ENCODE measurements around the gene ACSBG1.
A peak's percentile ranks its signal among the peaks of the same experiment; 100 is the strongest.

The ACSBG1 gene

GRCh38 chr15:78234515-78235040 lies at the start of gene ACSBG1:
ACSBG1 (minus strand) TSS chr15:78234565; CDS start chr15:78234501, 64 bp downstream.
- no peak for DNase-seq (ENCODE audit: low read depth, low spot score)
- H3K27ac ChIP-seq: no peak within 1 kb of the TSS

GRCh38 chr15:78282324-78282723 lies 48.0 kb upstream of the ACSBG1 start:
- no peak for DNase-seq (ENCODE audit: low read depth, low spot score)
- no peak overlapping the region for H3K27ac ChIP-seq

- H3K27ac ChIP-seq: no peak overlapping the region
- DNase-seq (ENCODE audit: low read depth, low spot score): no peak
Measured at GRCh38 chr15:78280319-78281072, 46.1 kb upstream of the ACSBG1 start.

- no peak for DNase-seq (ENCODE audit: low read depth, low spot score)
- no peak overlapping the region for H3K27ac ChIP-seq
Measured at GRCh38 chr15:78276064-78276943, 41.9 kb upstream of the ACSBG1 start.

- DNase-seq (ENCODE audit: low read depth, low spot score): no peak
- no peak overlapping the region for H3K27ac ChIP-seq
Measured at GRCh38 chr15:78274994-78275393, 40.6 kb upstream of the ACSBG1 start.

- no peak overlapping the region for H3K27ac ChIP-seq
- no peak for DNase-seq (ENCODE audit: low read depth, low spot score)
Measured at GRCh38 chr15:78272776-78273175, 38.4 kb upstream of the ACSBG1 start.

GRCh38 chr15:78272316-78272715 lies 38.0 kb upstream of the ACSBG1 start:
- DNase-seq (ENCODE audit: low read depth, low spot score): no peak
- H3K27ac ChIP-seq: no peak overlapping the region

GRCh38 chr15:78266806-78267205 lies 32.4 kb upstream of the ACSBG1 start:
- peak overlapping the region; percentile 41 for H3K27ac ChIP-seq

GRCh38 chr15:78266229-78266628 lies 31.9 kb upstream of the ACSBG1 start:
- peak overlapping the region; percentile 41 for H3K27ac ChIP-seq
- no peak for DNase-seq (ENCODE audit: low read depth, low spot score)

More at GRCh38 chr15:78266806-78267205, 32.4 kb upstream of the ACSBG1 start:
- DNase-seq (ENCODE audit: low read depth, low spot score): no peak

GRCh38 chr15:78265752-78266224 lies 31.4 kb upstream of the ACSBG1 start:
- peak overlapping the region; percentile 41 for H3K27ac ChIP-seq
- peak; percentile 72 for DNase-seq (ENCODE audit: low read depth, low spot score)

- no peak for DNase-seq (ENCODE audit: low read depth, low spot score)
- H3K27ac ChIP-seq: peak overlapping the region; percentile 41
Measured at GRCh38 chr15:78265137-78265460, 30.7 kb upstream of the ACSBG1 start.

- peak within 1 kb of the TSS; percentile 41 for H3K27ac ChIP-seq
- no peak for DNase-seq (ENCODE audit: low read depth, low spot score)
Measured at GRCh38 chr15:78264304-78265136, 30.2 kb upstream of the ACSBG1 start, which contains the start of gene DNAJA4. DNAJA4 (plus strand) TSS chr15:78264562; CDS start chr15:78264764, 202 bp downstream.

- H3K27ac ChIP-seq: peak overlapping the region; percentile 41
- no peak for DNase-seq (ENCODE audit: low read depth, low spot score)
Measured at GRCh38 chr15:78263907-78264303, 29.5 kb upstream of the ACSBG1 start.

GRCh38 chr15:78263351-78263781 lies 29.0 kb upstream of the ACSBG1 start:
- no peak overlapping the region for H3K27ac ChIP-seq
- DNase-seq (ENCODE audit: low read depth, low spot score): no peak

- no peak for DNase-seq (ENCODE audit: low read depth, low spot score)
- H3K27ac ChIP-seq: no peak overlapping the region
Measured at GRCh38 chr15:78261062-78261461, 26.7 kb upstream of the ACSBG1 start.

- DNase-seq (ENCODE audit: low read depth, low spot score): no peak
- no peak overlapping the region for H3K27ac ChIP-seq
Measured at GRCh38 chr15:78260489-78260888, 26.1 kb upstream of the ACSBG1 start.

- H3K27ac ChIP-seq: no peak overlapping the region
- DNase-seq (ENCODE audit: low read depth, low spot score): no peak
Measured at GRCh38 chr15:78259232-78259631, 24.9 kb upstream of the ACSBG1 start.

GRCh38 chr15:78257681-78258080 lies 23.3 kb upstream of the ACSBG1 start:
- H3K27ac ChIP-seq: no peak overlapping the region
- no peak for DNase-seq (ENCODE audit: low read depth, low spot score)

GRCh38 chr15:78256044-78256437 lies 21.7 kb upstream of the ACSBG1 start:
- H3K27ac ChIP-seq: no peak overlapping the region
- DNase-seq (ENCODE audit: low read depth, low spot score): no peak

- no peak for DNase-seq (ENCODE audit: low read depth, low spot score)
- H3K27ac ChIP-seq: no peak overlapping the region
Measured at GRCh38 chr15:78255421-78256043, 21.2 kb upstream of the ACSBG1 start.

Measured in epithelial cell of prostate (primary cell).